ENCODE results near the gene BAHCC1.
"Not testable (repeated sequence)": the region's sequence is repeated elsewhere in the genome, so short reads cannot be mapped to it uniquely, and the experiment has no call there.

BAHCC1 gene

DNA sequence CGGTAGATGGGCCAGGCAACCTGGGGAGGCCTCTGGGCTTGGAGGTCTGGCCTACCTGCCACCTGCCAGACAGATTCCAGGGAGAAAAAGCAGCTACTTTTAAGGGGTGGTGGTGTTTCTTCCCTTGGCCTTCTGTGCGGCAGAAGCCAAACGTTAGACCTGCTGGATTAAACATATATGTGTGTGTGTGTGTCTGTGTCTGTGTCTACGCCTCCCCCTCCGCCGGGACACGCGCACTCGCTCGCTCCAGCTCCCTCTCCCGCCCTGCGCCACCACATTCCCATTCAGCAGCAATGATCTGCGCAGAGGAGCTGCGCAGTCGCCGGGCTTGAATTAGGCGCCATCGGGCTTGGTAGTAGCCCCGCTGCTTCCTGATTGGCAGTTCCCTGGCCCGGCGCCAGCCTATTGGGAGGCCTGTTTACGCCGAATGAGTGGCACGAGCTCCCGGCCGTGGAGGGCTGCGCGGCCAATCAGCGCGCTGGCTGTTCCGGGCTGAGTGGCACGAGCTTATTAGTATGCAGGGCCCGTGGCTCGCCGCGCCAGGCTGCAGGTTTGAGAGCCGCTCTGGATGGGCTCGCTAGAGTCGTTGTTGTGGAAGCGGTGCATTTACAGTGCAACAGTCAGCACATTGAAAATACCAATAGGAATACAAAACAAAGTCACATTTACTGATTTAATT, at the start of gene BAHCC1:
Gene BAHCC1, plus strand, starts transcription at position 537 of the 679 bp plus-strand sequence. CDS start 4,283 bp downstream, outside the sequence.
- H3K4me1 ChIP-seq (ENCODE audit: control insufficient read depth, low read depth, low read length), result peaks cover 28% of the 10 kb centered on the region
- peaks cover 72% of the 10 kb centered on the region for H3K27me3 ChIP-seq (ENCODE audit: control insufficient read depth, insufficient read depth, low read length)
- H3K9ac ChIP-seq (ENCODE audit: low read length), result peak within 1 kb of the TSS; percentile 84
- peak within 1 kb of the TSS; percentile 65 for H3K4me3 ChIP-seq (ENCODE audit: low read length)
- no peaks in the 10 kb centered on the region for H3K36me3 ChIP-seq (ENCODE audit: control insufficient read depth, low read depth, low read length)
- no peak within 1 kb of the TSS for H3K27ac ChIP-seq (ENCODE audit: low read length)
- no peaks in the 10 kb centered on the region for H3K9me3 ChIP-seq (ENCODE audit: control insufficient read depth, low read depth, low read length)

DNA sequence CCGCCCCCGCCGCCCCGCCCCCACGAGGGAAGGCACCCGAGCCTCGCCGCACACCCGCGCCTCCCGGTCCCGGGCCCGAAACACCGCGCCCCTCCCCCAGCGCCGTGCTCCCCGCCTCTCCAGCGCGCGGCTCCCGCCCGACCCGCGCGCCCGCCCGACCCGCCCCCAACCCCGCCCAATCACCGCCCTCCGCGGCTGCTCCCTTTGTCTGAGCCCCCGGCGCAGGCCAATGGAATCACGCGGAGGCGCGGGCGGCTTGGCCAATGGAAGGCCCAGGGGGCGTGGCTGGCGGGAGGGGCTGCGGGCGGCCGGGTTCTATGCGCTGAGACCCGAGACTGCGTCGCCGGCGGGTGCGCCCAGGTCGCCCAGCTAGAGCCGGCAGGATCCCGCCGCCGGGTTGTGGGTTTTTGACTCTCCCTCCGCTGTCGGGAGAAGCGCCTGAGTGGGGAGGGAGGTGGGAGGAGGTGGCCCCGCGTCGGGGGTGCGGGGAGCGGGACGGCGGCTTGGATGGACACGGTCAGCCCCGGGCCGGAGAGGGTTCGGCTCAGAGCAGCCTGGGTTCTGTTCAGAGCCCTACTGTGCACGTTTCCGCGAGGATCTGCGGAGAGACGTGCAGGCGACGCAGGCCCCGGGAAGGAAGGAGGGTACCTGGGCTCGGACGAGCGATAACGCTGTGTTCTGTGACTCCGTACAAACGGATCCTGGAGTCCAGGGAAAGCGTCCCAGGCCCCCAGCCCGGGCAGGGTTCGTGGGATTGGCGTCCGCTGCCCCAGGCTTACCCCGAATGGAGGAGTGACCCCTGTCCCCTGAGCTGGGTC, 49.0 kb upstream of the BAHCC1 start:
- Histone ChIP-seq H3K27ac (ENCODE audit: low read length) (no peak overlapping the region), H3K36me3 (ENCODE audit: control insufficient read depth, low read depth, low read length) (no peaks in the 10 kb centered on the region), H3K9me3 (ENCODE audit: control insufficient read depth, low read depth, low read length) (peaks cover 3% of the 10 kb centered on the region), H3K4me3 (ENCODE audit: low read length) (peak overlapping the region; percentile 76), H3K4me1 (ENCODE audit: control insufficient read depth, low read depth, low read length) (peaks cover 23% of the 10 kb centered on the region), H3K9ac (ENCODE audit: low read length) (peak overlapping the region; percentile 64), H3K27me3 (ENCODE audit: control insufficient read depth, insufficient read depth, low read length) (peaks cover 86% of the 10 kb centered on the region)

DNA sequence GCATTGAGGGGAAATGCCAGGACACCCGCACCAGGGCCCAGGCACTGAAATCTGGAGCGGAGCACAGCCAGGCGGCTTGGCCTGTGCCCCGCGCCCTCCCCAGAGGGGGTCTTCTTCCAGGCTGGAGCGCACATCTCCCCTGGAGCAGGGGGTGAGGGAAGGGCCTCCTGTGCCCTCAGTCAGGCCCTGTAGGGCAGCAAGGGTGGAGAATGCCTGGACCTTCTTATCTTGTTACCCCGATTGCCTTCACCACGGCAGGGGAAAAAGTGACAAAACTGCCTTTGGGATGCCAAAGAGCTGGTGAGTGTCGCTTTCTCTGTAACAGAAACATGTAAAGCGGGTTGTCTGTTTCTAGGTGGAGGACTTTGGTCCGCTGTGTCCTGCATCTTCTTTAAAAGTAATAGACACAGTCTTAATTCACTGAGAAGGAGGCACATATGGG, 48.3 kb upstream of the BAHCC1 start:
- Histone ChIP-seq H3K36me3 (ENCODE audit: control insufficient read depth, low read depth, low read length) (no peaks in the 10 kb centered on the region), H3K9ac (ENCODE audit: low read length) (peak overlapping the region; percentile 64), H3K4me3 (ENCODE audit: low read length) (peak overlapping the region; percentile 76), H3K9me3 (ENCODE audit: control insufficient read depth, low read depth, low read length) (peaks cover 3% of the 10 kb centered on the region), H3K27me3 (ENCODE audit: control insufficient read depth, insufficient read depth, low read length) (peaks cover 80% of the 10 kb centered on the region), H3K27ac (ENCODE audit: low read length) (no peak overlapping the region), H3K4me1 (ENCODE audit: control insufficient read depth, low read depth, low read length) (peaks cover 23% of the 10 kb centered on the region)

DNA sequence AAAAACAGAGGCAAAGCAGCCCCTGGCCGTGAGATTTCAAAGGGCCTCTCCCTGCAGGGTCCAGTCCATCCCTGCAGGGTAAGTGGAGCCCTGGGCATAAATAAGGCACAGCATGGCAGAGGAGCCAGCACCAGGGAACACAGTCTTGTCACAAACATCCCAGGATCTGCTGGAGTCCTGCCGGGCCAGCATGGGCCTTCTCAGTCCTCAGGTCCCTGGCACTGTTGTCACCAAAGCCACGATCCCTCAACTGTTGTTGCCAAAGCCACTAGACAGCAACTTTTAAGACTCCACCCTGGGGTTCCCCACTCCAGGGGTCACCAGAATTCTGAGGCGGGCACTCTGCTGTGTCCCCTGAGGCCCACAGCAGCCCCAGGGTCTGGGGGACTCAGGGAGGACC, 47.8 kb upstream of the BAHCC1 start:
- Histone ChIP-seq H3K9ac (ENCODE audit: low read length) (no peak overlapping the region), H3K9me3 (ENCODE audit: control insufficient read depth, low read depth, low read length) (peaks cover 3% of the 10 kb centered on the region), H3K36me3 (ENCODE audit: control insufficient read depth, low read depth, low read length) (no peaks in the 10 kb centered on the region), H3K27ac (ENCODE audit: low read length) (no peak overlapping the region), H3K27me3 (ENCODE audit: control insufficient read depth, insufficient read depth, low read length) (peaks cover 75% of the 10 kb centered on the region), H3K4me3 (ENCODE audit: low read length) (peak overlapping the region; percentile 76), H3K4me1 (ENCODE audit: control insufficient read depth, low read depth, low read length) (peaks cover 18% of the 10 kb centered on the region)

DNA sequence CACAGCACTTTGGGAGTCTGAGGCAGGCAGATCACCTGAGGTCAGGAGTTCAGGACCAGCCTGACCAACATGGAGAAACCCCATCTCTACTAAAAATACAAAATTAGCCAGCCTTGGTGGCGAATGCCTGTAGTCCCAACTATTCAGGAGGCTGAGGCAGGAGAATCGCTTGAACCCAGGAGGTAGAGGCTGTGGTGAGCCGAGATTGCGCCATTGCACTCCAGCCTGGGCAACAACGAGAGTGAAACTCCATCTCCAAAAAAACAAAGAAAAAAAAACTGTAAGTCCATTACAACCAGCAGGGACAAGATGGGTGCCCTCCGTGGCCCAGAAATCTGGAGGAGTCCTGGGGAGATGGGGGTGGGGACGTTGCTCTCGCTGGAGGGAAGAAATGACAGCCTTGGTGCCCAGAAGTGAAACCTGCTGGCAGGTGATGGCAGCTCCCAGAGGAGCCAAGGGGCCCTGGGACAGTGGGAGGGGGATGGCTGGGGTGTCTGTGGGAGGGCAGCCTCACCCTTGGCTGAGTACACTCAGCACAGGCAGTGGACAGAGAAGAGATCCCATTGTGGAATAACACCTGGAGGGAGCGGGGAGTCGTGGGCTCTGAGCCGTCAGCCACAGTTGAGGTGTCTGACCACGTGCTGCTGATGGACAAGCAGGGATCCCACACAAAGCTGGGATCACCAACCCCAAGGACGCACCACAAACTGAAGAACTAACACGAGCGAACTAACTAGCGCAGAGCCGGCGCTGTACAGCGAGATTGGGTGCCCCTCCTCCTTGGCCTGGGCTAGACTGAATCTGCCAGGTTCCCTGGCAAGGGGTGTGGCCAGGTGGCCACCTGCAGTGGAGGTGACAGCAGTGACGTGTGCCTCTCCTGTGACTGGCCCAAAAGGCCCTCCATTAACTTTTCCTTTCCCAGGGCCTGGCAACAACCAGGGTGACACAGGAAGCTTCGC, 46.9 kb upstream of the BAHCC1 start:
- peaks cover 11% of the 10 kb centered on the region for H3K4me1 ChIP-seq (ENCODE audit: control insufficient read depth, low read depth, low read length)
- H3K27me3 ChIP-seq (ENCODE audit: control insufficient read depth, insufficient read depth, low read length), result peaks cover 65% of the 10 kb centered on the region
- H3K4me3 ChIP-seq (ENCODE audit: low read length), result no peak overlapping the region
- peaks cover 3% of the 10 kb centered on the region for H3K9me3 ChIP-seq (ENCODE audit: control insufficient read depth, low read depth, low read length)
- H3K36me3 ChIP-seq (ENCODE audit: control insufficient read depth, low read depth, low read length), result no peaks in the 10 kb centered on the region
- no peak overlapping the region for H3K27ac ChIP-seq (ENCODE audit: low read length)
- H3K9ac ChIP-seq (ENCODE audit: low read length), result no peak overlapping the region

DNA sequence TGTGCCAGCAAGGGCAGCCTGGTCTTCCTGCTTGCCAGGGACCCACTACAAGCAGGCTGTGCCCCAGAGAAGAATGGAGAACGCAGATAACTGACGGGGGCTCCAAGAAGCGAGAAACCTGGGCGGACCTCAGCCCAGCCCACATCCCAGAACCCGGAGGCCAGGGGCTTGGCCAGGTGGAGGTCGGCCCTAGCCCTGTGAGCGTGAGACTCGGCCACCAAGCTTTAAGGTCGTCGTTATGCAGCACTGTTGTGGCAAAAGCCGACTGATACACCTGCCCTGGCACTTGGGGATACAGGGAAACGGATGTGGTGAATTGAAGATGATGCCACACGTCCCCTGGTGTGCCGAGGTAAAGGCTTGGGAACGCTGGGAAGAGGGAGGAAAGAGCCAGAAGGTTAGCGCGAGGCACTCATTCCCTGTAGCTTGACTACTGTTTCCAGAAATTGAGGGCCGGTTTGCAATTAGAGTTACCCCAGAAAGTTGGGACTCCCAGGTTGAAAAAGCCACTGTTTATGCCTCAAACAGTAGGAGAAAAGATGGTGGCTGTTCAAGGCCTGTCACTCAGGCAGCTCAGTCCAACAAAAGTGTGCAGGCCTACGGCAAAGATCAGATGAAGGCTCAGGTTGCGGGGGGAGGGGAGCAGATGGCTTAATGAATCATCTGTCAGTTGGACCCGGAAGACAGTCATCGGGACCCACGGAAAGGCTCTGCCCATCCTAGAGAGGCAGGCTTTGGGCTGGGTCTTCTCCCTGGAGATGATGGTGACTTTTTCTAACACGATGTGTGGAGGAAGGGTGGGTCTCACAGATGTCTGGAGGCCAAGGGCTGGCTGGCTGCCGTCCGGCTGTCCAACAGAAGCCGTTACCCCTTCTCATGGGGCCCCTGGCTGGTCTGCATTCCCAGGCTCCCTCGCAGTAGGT, 45.6 kb upstream of the BAHCC1 start:
- Histone ChIP-seq H3K27me3 (ENCODE audit: control insufficient read depth, insufficient read depth, low read length) (peaks cover 53% of the 10 kb centered on the region), H3K4me3 (ENCODE audit: low read length) (no peak overlapping the region), H3K27ac (ENCODE audit: low read length) (no peak overlapping the region), H3K36me3 (ENCODE audit: control insufficient read depth, low read depth, low read length) (no peaks in the 10 kb centered on the region), H3K9me3 (ENCODE audit: control insufficient read depth, low read depth, low read length) (peaks cover 3% of the 10 kb centered on the region), H3K9ac (ENCODE audit: low read length) (no peak overlapping the region), H3K4me1 (ENCODE audit: control insufficient read depth, low read depth, low read length) (no peaks in the 10 kb centered on the region)

DNA sequence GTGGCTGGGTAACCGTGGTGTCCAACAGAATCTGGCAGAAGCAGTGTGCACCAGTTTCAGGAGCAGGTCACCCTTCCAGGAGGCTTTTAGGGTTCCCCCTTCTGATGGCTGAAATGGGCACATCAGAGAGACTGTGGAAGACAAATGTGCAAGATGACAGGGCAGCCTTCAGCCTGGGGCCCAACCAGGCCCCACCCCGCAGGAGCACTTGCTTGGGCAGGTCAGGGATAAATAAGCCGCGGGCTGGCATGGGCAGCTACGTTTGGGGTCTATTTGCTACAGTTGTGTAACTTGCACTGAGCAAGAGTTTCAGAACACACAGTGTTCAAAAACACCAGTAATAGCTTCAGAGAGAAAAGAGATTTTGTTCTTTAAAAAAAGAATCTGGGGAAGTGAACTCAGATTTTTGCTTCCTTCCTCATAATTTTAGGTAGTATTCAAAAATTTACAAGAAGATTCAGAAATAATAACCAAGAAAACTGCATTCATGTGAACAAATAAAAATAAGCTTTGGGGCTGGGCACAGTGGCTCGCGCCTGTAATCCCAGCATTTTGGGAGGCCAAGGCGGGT, 44.9 kb upstream of the BAHCC1 start:
- Histone ChIP-seq H3K27ac (ENCODE audit: low read length) (no peak overlapping the region), H3K36me3 (ENCODE audit: control insufficient read depth, low read depth, low read length) (no peaks in the 10 kb centered on the region), H3K9ac (ENCODE audit: low read length) (no peak overlapping the region), H3K4me3 (ENCODE audit: low read length) (no peak overlapping the region), H3K9me3 (ENCODE audit: control insufficient read depth, low read depth, low read length) (peaks cover 3% of the 10 kb centered on the region), H3K27me3 (ENCODE audit: control insufficient read depth, insufficient read depth, low read length) (peaks cover 45% of the 10 kb centered on the region), H3K4me1 (ENCODE audit: control insufficient read depth, low read depth, low read length) (no peaks in the 10 kb centered on the region)

DNA sequence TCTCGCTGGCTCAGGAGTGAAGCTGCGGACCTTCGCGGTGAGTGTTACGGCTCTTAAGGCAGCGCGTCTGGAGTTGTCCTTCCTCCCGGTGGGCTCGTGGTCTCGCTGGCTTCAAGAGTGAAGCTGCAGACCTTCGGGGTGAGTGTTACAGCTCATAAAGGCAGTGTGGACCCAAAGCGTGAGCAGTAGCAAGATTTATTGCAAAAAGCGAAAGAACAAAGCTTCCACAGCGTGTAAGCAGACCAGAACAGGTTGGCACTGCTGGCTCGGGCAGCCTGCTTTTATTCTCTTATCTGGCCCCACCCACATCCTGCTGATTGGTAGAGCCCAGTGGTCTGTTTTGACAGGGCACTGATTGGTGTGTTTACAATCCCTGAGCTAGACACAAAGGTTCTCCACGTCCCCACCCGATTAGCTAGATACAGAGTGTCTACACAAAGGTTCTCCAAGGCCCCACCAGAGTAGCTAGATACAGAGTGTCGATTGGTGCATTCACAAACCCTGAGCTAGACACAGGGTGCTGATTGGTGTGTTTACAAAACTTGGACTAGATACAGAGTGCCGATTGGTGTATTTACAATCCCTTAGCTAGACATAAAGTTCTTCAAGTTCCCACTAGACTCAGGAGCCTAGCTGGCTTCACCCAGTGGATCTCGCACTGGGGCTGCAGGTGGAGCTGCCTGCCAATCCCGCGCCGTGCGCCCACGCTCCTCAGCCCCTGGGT, 43.8 kb upstream of the BAHCC1 start:
- H3K4me1 ChIP-seq (ENCODE audit: control insufficient read depth, low read depth, low read length); H3K36me3 ChIP-seq (ENCODE audit: control insufficient read depth, low read depth, low read length); H3K9ac ChIP-seq (ENCODE audit: low read length); H3K9me3 ChIP-seq (ENCODE audit: control insufficient read depth, low read depth, low read length); H3K27ac ChIP-seq (ENCODE audit: low read length); H3K4me3 ChIP-seq (ENCODE audit: low read length): not testable (repeated sequence)
- peaks cover 41% of the 10 kb centered on the region for H3K27me3 ChIP-seq (ENCODE audit: control insufficient read depth, insufficient read depth, low read length)

DNA sequence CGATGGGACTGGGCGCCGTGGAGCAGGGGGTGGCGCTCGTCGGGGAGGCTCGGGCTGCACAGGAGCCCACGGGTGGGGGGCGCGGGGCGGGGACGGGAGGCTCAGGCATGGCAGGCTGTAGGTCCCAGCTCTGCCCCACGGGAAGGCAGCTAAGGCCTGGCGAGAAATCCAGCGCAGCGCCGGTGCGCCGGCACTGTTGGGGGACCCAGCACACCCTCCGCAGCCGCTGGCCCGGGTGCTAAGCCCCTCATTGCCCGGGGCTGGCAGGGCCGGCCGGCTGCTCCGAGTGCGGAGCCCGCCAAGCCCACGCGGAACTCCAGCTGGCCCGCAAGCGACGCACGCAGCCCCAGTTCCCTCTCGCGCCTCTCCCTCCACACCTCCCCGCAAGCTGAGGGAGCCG, 43.2 kb upstream of the BAHCC1 start:
- not testable (repeated sequence) for H3K9me3 ChIP-seq (ENCODE audit: control insufficient read depth, low read depth, low read length); H3K4me3 ChIP-seq (ENCODE audit: low read length); H3K36me3 ChIP-seq (ENCODE audit: control insufficient read depth, low read depth, low read length); H3K9ac ChIP-seq (ENCODE audit: low read length); H3K4me1 ChIP-seq (ENCODE audit: control insufficient read depth, low read depth, low read length); H3K27ac ChIP-seq (ENCODE audit: low read length)
- peaks cover 36% of the 10 kb centered on the region for H3K27me3 ChIP-seq (ENCODE audit: control insufficient read depth, insufficient read depth, low read length)

All from iPS-18a (cell line).